ENCODE data around the gene HNRNPUL1.

DNA sequence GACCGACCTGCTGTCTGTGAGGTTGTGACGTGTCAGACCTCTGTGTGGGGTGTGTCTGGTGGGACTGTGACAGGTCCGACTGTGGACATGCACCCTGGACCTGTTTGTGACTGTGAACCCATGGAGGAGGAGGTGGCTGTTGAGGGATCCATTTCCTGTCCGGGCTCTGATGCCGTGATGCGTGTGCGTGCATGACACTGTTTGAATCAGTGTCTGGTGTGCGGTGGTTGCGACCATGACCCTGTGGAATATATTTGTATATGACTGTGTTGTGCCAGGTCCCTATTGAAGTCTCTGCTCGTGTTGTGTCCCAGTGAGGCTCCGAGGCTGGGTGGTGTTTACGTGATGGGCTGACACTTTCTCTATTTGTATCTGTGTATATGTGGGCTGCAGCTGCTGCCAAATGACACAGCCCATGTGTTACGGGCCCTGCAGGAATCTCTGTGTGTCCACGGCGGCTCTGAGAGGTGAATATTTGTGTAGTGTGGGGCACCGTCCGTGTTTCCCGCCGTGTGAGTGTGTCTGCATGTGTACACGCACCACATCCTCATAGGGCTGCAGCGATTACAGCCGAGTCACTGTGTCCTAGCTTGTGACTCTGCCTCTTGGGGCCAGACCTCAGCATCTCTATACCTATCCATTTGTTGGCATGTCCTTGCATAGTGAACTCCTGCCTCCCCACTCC lies 64.1 kb downstream of the HNRNPUL1 start:
- TF ChIP-seq, protein P1, sequence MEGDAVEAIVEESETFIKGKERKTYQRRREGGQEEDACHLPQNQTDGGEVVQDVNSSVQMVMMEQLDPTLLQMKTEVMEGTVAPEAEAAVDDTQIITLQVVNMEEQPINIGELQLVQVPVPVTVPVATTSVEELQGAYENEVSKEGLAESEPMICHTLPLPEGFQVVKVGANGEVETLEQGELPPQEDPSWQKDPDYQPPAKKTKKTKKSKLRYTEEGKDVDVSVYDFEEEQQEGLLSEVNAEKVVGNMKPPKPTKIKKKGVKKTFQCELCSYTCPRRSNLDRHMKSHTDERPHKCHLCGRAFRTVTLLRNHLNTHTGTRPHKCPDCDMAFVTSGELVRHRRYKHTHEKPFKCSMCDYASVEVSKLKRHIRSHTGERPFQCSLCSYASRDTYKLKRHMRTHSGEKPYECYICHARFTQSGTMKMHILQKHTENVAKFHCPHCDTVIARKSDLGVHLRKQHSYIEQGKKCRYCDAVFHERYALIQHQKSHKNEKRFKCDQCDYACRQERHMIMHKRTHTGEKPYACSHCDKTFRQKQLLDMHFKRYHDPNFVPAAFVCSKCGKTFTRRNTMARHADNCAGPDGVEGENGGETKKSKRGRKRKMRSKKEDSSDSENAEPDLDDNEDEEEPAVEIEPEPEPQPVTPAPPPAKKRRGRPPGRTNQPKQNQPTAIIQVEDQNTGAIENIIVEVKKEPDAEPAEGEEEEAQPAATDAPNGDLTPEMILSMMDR (conservative IDR thresholded peaks at IDR 0.05; ENCODE audit: low read length), result no peak
- no peak for TF ChIP-seq EZH2phosphoT487 (IDR thresholded peaks at IDR 0.05; ENCODE audit: borderline replicate concordance, low read depth, low read length)

Measured in OCI-LY7 (cell line).